ENCODE measurements around the gene ANKRD35.
"Not testable (repeated sequence)": the region's sequence is repeated elsewhere in the genome, so short reads cannot be mapped to it uniquely, and the experiment has no call there.

Gene ANKRD35

DNA sequence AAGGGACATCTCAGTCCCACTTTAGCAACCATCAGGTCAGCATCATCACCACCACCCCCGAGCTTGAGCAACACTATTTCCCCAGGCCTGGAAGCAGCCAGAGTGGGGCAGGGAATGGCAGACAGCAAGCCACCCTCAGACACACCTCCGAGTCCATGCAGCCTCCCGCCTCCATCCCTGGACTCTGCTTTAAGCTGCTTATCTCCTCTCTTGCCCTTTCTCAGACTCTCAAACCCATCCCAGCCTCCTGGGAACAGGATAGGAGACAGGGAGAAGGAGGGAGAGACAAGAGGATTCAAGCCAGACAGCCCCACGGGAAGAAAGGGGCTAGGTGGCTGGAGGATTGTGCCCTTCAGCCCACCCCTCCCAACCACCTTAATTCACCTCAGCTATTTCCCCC is 28.5 kb downstream of the ANKRD35 start:
- no peak for DNase-seq

- no peak for DNase-seq
Measured at GRCh38 chr1:145855426-145855948, 30.2 kb downstream of the ANKRD35 start.

DNA sequence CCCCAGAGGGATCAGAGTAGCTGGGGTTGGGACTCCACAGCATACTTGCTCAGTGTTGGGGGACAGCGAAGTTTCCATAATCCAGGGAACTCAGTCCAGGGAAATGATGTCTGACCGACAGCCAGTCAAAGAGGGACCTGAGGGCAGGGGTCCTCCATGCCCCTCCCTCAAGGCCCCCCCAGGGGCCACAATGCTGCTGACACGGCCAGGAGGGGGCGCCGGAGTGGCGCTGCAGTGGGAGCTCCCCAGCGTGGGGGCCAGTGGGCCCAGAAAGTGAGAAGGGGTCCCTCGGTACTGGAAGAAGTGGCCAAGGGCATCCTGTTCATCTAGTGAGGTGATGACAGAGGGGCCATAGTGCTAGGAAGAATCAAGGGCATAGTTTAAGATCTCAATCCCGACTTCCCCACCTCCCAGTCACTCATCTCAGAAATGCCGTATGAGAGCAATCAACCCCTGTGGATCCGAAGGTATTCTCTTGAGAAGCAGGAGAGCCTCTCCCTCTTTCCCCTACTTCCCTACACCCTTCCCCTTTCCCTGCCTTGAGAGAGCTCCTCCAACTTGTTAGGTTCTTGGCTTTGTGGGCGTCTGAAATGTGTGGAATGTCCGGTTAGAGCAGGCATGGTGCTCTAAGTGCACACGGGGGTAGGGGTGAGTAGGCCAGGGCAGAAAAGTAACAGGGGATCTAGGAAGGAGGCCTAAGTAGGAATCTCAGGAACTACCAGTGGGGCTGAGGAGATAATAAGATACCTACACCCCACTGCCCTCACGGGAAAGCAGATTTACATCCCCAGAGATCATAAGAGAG is 36.1 kb downstream of the ANKRD35 start:
- no peak for DNase-seq

GRCh38 chr1:145847827-145848226 is 37.8 kb downstream of the ANKRD35 start:
- no peak for DNase-seq

- DNase-seq = no peak
Measured at GRCh38 chr1:145846201-145846612, 39.5 kb downstream of the ANKRD35 start.

GRCh38 chr1:145845514-145846161 is 40.0 kb downstream of the ANKRD35 start, which contains the start of gene NUDT17:
Gene NUDT17, plus strand, starts transcription at chr1:145845630. Its CDS starts 11 bp downstream, at chr1:145845641.
- DNase-seq = no peak

GRCh38 chr1:145845144-145845513 is 40.5 kb downstream of the ANKRD35 start:
- no peak for DNase-seq

DNA sequence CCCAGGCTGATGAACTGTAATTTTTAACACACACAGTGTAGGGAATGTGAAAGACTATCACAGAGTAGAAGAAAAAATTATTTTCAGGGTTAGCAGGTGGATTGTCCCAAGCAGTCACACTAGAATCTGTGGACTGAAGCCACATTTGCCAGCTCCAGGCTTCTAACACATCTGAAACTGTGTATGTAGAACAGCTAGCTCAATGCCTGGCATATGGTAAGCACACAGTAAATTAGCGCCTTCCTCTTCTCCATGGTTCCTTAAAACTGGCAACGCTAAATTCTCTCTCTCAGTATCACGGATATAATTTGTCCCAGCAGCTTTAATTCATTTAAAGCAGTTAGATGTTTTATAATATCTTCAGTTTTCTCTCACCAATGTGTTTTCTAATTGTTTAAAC is 42.6 kb downstream of the ANKRD35 start:
- DNase-seq = no peak

GRCh38 chr1:145837656-145838055 is 48.0 kb downstream of the ANKRD35 start:
- no peak for DNase-seq

GRCh38 chr1:145830810-145831209 is 54.9 kb downstream of the ANKRD35 start:
- not testable (repeated sequence) for DNase-seq

GRCh38 chr1:145828367-145829026 is 57.2 kb downstream of the ANKRD35 start:
- no peak for DNase-seq

DNA sequence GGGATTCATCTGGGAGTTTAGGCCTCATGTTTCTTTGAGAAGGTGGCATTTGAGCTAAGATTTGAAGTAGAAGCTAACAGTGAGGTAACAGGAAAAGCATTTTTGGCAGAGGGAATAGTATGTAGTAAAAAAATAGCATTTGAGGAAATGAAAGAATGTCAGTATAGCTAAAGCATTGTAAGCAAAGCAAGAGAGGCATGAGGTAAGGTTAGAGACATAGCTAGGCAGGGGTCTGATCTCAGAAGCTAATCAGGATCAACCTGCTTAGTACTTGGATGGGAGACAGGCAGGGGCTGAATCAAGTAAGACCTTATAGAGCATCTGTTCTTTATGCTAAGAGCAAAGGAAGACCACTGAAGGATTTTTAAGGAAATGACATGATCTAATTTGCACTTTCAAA is 57.7 kb downstream of the ANKRD35 start:
- no peak for DNase-seq

- no peak for DNase-seq
Measured at GRCh38 chr1:145826030-145826429, 59.6 kb downstream of the ANKRD35 start.

DNA sequence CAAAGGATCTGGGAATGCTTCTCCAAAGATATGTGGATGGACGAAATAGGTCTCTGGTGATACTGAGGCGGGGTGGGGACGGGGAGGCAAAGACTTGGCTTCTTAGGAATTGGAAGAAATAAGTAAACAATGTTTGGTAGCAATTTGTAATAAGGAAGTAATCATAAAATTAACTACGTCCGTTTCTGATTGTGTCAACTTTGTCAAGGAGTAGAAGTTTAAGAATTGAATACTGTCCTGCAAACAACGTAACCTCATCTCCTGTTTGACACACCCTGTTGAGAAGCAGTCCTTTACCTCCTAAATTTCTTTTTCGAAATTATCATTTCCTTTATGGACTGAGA is 61.2 kb downstream of the ANKRD35 start:
- DNase-seq = no peak

DNA sequence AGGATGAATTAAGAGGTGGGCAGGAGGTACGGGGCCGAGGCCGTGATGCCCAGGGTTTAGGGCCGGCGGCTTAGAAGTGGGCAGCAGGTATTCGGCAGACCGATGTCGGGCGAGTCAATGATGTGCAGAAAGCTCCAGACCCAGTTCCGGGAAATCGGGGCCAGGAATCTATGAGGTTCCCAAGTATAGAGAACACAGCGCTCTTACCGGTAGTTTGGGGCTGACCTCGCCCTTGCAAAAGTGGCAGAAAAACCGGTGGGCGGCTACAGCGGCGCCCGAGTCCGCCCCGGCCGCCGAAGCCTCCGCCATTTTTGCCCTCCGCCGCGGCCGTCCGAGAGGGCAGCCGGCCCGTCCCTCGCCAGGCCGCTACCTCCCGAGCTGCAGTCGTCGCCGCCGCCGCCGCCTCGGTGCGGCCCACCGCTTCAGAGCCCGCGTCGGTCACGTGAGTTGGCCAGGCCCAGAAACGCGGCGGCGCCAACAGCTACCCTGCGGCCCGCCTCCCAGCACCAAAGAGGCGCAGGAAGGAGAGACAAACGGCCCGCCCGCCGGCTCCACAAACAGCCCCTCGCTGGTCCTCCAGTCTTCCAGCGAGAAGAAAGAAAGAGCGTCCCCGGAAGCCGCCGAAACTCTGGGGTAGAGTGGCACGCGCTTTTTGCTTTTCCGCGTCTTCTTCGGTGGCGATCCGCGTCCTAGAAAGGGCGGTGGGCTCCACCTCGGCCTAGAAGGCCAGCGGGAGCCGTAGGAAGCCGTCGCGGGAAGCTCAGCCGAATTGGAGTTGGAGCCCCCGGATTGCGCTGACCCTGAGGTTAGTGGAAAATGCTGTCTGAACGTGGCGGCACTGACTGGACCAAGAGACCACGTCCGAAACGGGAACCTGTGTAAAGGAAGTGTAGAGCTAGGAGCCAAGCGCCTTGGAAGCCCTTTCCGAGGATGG is 61.8 kb downstream of the ANKRD35 start, which contains the start of the genes POLR3C and RNF115:
TSS of gene POLR3C (plus strand) at position 636 of the 934 bp plus-strand sequence. CDS start 1,577 bp downstream, outside the sequence.
TSS of gene RNF115 (minus strand) at position 531 of the 934 bp plus-strand sequence. CDS start at position 309, 222 bp downstream.
- peak; percentile 92 for DNase-seq

- not testable (repeated sequence) for DNase-seq
Measured at GRCh38 chr1:145822779-145823331, 62.8 kb downstream of the ANKRD35 start.

DNA sequence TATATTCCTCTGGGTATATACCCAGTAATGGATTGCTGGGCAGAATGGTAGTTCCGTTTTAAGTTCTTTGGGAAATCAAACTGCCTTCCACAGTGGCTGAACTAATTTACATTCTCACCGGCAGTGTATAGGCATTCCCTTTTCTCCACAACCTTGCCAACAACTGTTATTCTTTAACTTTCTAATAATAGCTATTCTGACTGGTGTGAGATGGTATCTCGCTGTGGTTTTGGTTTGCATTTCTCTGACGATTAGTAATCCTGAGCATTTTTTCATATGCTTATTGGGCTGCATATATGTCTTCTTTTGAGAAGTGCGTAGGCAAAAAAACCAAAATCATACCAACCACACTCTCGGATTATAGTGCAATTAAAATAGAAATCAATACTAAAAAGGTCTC is 67.6 kb downstream of the ANKRD35 start:
- DNase-seq = not testable (repeated sequence)

All from NCI-H187 treated with DMSO at 0.1 percent for 48 hours (cell line).